Measurements from ENCODE around the gene BCR.

GRCh38 chr22:23196165-23196564, 15.9 kb downstream of the BCR start:
- TF ChIP-seq TAF1 (IDR thresholded peaks at IDR 0.05; ENCODE audit: borderline replicate concordance, low read depth, low read length), result no peak
- no peak for TF ChIP-seq POLR2A (IDR thresholded peaks at IDR 0.05; ENCODE audit: low read depth, low read length)

Data from GM12892 (cell line).